ENCODE data around the gene CATSPERZ. TPM values are rescaled to one million over a fixed set of nuclear protein-coding genes. Genes with fewer than 3 reads are reported as not detected.

CATSPERZ gene
- total and polyA plus RNA-seq, 2 of the 13 experiments (the other 11 are each of a cell fraction or from before 2014, with no cell fraction given) = 0.22 to 0.48 TPM

DNA sequence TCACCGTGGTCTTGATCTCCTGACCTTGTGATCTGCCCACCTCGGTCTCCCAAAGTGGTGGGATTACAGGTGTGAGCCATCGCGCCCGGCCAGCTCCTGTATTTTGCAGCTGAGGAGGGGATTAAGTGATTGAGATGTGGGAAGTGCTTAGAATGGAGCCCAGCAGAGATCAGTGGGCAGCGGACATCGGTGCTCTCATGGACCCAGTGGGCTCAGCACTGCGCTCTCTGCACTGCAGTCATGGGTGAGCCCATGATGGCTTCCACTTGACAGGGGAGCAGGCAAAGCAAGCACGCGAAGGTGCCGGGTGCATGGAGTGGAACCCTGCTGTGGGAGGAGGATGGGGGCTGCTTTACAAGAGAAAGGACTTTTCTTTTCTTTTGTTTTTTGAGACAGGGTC lies 30.7 kb downstream of the CATSPERZ start:
- H3K4me3 ChIP-seq (replicated peaks in 1 of 3; ENCODE audit: insufficient read depth in 1 of 3, low read depth in 2 of 3, low read length in 3 of 3) = no peak overlapping the region
- peaks cover 3 to 7% of the 10 kb centered on the region in 2 experiments; a peak in 3 of 5 replicates for H3K27me3 ChIP-seq (ENCODE audit: control insufficient read depth in 1 of 2, insufficient read depth in 2 of 2, low read length in 2 of 2)
- H3K4me2 ChIP-seq (ENCODE audit: low read depth, low read length) = no peak overlapping the region
- 96% methylated on average over 11 of the region's 11 CpGs for WGBS (ENCODE audit: low lambda C conversion rate)
- no peak for TF ChIP-seq CENPT (CRISPR knock-in tag; IDR thresholded peaks at IDR 0.05; ENCODE audit: low read depth)
- no peak for TF ChIP-seq ZNF230 (CRISPR knock-in tag; IDR thresholded peaks at IDR 0.05)
- no peak for TF ChIP-seq ZNF891 (CRISPR knock-in tag; IDR thresholded peaks at IDR 0.05)
- TF ChIP-seq JUNB (CRISPR knock-in tag; IDR thresholded peaks at IDR 0.05; ENCODE audit: borderline replicate concordance) = no peak
- TF ChIP-seq ZNF10 (CRISPR knock-in tag; IDR thresholded peaks at IDR 0.05; ENCODE audit: borderline replicate concordance, low read depth) = no peak
- TF ChIP-seq, protein P1, sequence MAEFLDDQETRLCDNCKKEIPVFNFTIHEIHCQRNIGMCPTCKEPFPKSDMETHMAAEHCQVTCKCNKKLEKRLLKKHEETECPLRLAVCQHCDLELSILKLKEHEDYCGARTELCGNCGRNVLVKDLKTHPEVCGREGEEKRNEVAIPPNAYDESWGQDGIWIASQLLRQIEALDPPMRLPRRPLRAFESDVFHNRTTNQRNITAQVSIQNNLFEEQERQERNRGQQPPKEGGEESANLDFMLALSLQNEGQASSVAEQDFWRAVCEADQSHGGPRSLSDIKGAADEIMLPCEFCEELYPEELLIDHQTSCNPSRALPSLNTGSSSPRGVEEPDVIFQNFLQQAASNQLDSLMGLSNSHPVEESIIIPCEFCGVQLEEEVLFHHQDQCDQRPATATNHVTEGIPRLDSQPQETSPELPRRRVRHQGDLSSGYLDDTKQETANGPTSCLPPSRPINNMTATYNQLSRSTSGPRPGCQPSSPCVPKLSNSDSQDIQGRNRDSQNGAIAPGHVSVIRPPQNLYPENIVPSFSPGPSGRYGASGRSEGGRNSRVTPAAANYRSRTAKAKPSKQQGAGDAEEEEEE (CRISPR knock-in tag; IDR thresholded peaks at IDR 0.05; ENCODE audit: borderline replicate concordance) = no peak
- intact Hi-C loops (cut with micrococcal nuclease; ENCODE audit: unreplicated experiment) = no loop called here
- no peaks in the 10 kb centered on the region for H4K20me1 ChIP-seq (ENCODE audit: insufficient read depth, low read length)
- CTCF ChIA-PET (ENCODE audit: low intra/inter-chr PET ratio, low total read pairs) = no interaction called here
- H3K9ac ChIP-seq (ENCODE audit: insufficient read depth, low read depth, low read length) = no peak overlapping the region
- no peaks in the 10 kb centered on the region for H3K79me2 ChIP-seq (ENCODE audit: insufficient read depth, low read length)
- in situ Hi-C loops (cut with HindIII; ENCODE audit: extremely low pct_ligation_motif_present, low pct_unique_long_range_greater_than_20kb) = no loop called here
- H2AFZ ChIP-seq (ENCODE audit: low read length) = no peak overlapping the region
- no peak for DNase-seq (ENCODE audit: low spot score)
- peaks cover 27% of the 10 kb centered on the region for H3K4me1 ChIP-seq (ENCODE audit: insufficient read depth, low read length)
- no peaks in the 10 kb centered on the region for H3K9me3 ChIP-seq (ENCODE audit: low read length)
- no peak for FAIRE-seq
- H3K36me3 ChIP-seq (replicated peaks in 1 of 2; ENCODE audit: control insufficient read depth in 1 of 2, insufficient read depth in 2 of 2, low read length in 2 of 2) = no peaks in the 10 kb centered on the region
- POLR2A ChIA-PET = interaction anchor here (0.8 to 1.9 kb wide), 6 partner anchors 12 to 126 kb away, joined by 4 to 33 read pairs (median 6); partner anchors contain the start of genes FKBP2, PRDX5 and TRMT112
- no peak for ATAC-seq
- BruUV-seq (replicated peaks) = no TSS peak
- H3K27ac ChIP-seq (ENCODE audit: extremely low read length, insufficient read depth, low read length) = no peak overlapping the region

All from HepG2 (cell line).